Mesenchymal stem cell (in vitro differentiated cells and primary cell): ENCODE measurements around the gene RIIAD1.

Experiments
- DNase-seq: peaks from one replicate; pipeline ENCODE4 v3.0.0-alpha.2; 2013
- H2AFZ ChIP-seq: one replicate; pipeline ENCODE4 v1.6.1; 2013; ENCODE audit warnings: low read depth, mild to moderate bottlenecking, control low read depth, inconsistent platforms, low read length, moderate library complexity
- H2AK5ac ChIP-seq: 2 replicates; pipeline ENCODE4 v1.6.1; 2013; ENCODE audit warnings: low read length, moderate library complexity, mild to moderate bottlenecking, inconsistent platforms; ENCODE audit not compliant: severe bottlenecking
- H2BK120ac ChIP-seq: one replicate; pipeline ENCODE4 v1.6.1; 2013; ENCODE audit warnings: low read depth, mild to moderate bottlenecking, inconsistent platforms, low read length, moderate library complexity
- H2BK12ac ChIP-seq, 2 experiments: one replicate each; pipeline ENCODE4 v1.6.1; 2013; ENCODE audit warnings: inconsistent platforms in 2 of 2, low read length in 2 of 2, mild to moderate bottlenecking in 2 of 2, moderate library complexity in 2 of 2, control low read depth in 1 of 2
- H2BK15ac ChIP-seq: one replicate; pipeline ENCODE4 v1.6.1; 2013; ENCODE audit warnings: mild to moderate bottlenecking, low read depth, inconsistent platforms; ENCODE audit not compliant: poor library complexity, severe bottlenecking
- H2BK5ac ChIP-seq: 2 replicates; pipeline ENCODE4 v1.6.1; 2013; ENCODE audit warnings: low read depth, mild to moderate bottlenecking, low read length, control low read depth, inconsistent platforms; ENCODE audit not compliant: poor library complexity, severe bottlenecking
- H3K14ac ChIP-seq, 2 experiments: one replicate each; pipeline ENCODE4 v1.6.1; 2013; ENCODE audit warnings: inconsistent platforms in 2 of 2, low read length in 2 of 2, control low read depth in 1 of 2, mild to moderate bottlenecking in 1 of 2, moderate library complexity in 1 of 2
- H3K18ac ChIP-seq, 2 experiments: one replicate each; pipeline ENCODE4 v1.6.1; 2013; ENCODE audit warnings: inconsistent platforms in 2 of 2, low read length in 2 of 2, control low read depth in 1 of 2, low read depth in 1 of 2, mild to moderate bottlenecking in 1 of 2
- H3K23ac ChIP-seq, 2 experiments: one replicate each; pipeline ENCODE4 v1.6.1; 2013; ENCODE audit warnings: inconsistent platforms in 2 of 2, low read length in 2 of 2, mild to moderate bottlenecking in 2 of 2, moderate library complexity in 2 of 2, control low read depth in 1 of 2
- H3K27ac ChIP-seq: 2 replicates; pipeline ENCODE4 v1.5.1; 2013; ENCODE audit warnings: mild to moderate bottlenecking, moderate library complexity, low read length, control low read depth, inconsistent platforms; ENCODE audit not compliant: poor library complexity, severe bottlenecking
- H3K27me3 ChIP-seq, 2 experiments: 2 replicates each; pipeline versions ENCODE4 v1.6.1 to v1.7.0; 2013; ENCODE audit warnings: low read length in 2 of 2, mild to moderate bottlenecking in 2 of 2, moderate library complexity in 2 of 2, control low read depth in 1 of 2, inconsistent platforms in 1 of 2; ENCODE audit not compliant: control insufficient read depth in 1 of 2, insufficient read depth in 1 of 2
- H3K36me3 ChIP-seq, 2 experiments: 2 replicates each; pipeline versions ENCODE4 v1.6.1 to v1.7.0; 2013; ENCODE audit warnings: low read length in 2 of 2, control low read depth in 1 of 2, inconsistent platforms in 1 of 2, low read depth in 1 of 2, mild to moderate bottlenecking in 1 of 2; ENCODE audit not compliant: insufficient read depth in 2 of 2, control insufficient read depth in 1 of 2
- H3K4ac ChIP-seq, 2 experiments: one replicate each; pipeline ENCODE4 v1.6.1; 2013; ENCODE audit warnings: inconsistent platforms in 2 of 2, low read length in 2 of 2, mild to moderate bottlenecking in 2 of 2, moderate library complexity in 2 of 2, control low read depth in 1 of 2, low read depth in 1 of 2
- H3K4me1 ChIP-seq: 2 replicates; pipeline ENCODE4 v1.6.1; 2013; ENCODE audit warnings: low read depth, low read length, control low read depth; ENCODE audit not compliant: control insufficient read depth, insufficient read depth
- H3K4me2 ChIP-seq: 2 replicates; pipeline ENCODE4 v1.6.1; 2013; ENCODE audit warnings: low read length, mild to moderate bottlenecking, inconsistent platforms; ENCODE audit not compliant: poor library complexity, severe bottlenecking
- H3K4me3 ChIP-seq, 2 experiments: 2 replicates each; pipeline versions ENCODE4 v1.5.1 to v1.7.0; 2013; ENCODE audit warnings: low read length in 2 of 2, mild to moderate bottlenecking in 2 of 2, control low read depth in 1 of 2, low read depth in 1 of 2; ENCODE audit not compliant: insufficient read depth in 1 of 2
- H3K79me1 ChIP-seq: replicated peaks from 2 replicates; pipeline ENCODE4 v1.6.1; 2013; ENCODE audit warnings: mild to moderate bottlenecking, control low read depth, low read length, inconsistent platforms; ENCODE audit not compliant: poor library complexity, severe bottlenecking
- H3K9ac ChIP-seq: 2 replicates; pipeline ENCODE4 v1.7.0; 2013; ENCODE audit warnings: mild to moderate bottlenecking, low read length, moderate library complexity
- H3K9me3 ChIP-seq: 2 replicates; pipeline ENCODE4 v1.7.0; 2013; ENCODE audit warnings: mild to moderate bottlenecking, low read length; ENCODE audit not compliant: control insufficient read depth
- H4K8ac ChIP-seq: one replicate; pipeline ENCODE4 v1.6.1; 2013; ENCODE audit warnings: inconsistent platforms, mild to moderate bottlenecking, low read length, moderate library complexity
- H4K91ac ChIP-seq: one replicate; pipeline ENCODE4 v1.6.1; 2013; ENCODE audit warnings: mild to moderate bottlenecking, low read length, inconsistent platforms
- WGBS: methylation state at CpG from one replicate; pipeline ENCODE4 v1.1.7; 2013; ENCODE audit warnings: mixed read lengths; 5-methylcytosine and 5-hydroxymethylcytosine counted together

The RIIAD1 gene

GRCh38 chr1:151702936-151703335 is 18.4 kb upstream of the RIIAD1 start:
- H3K27ac ChIP-seq: no peak overlapping the region
- no peak overlapping the region for H2BK120ac ChIP-seq
- no peak overlapping the region for H3K4ac ChIP-seq
- H3K36me3 ChIP-seq: peaks cover 16 to 42% of the 10 kb centered on the region in 2 experiments
- H3K9me3 ChIP-seq: no peaks in the 10 kb centered on the region
- H3K4me1 ChIP-seq: peaks cover 2% of the 10 kb centered on the region
- H3K18ac ChIP-seq: no peak overlapping the region
- H3K27me3 ChIP-seq: peaks cover 0 to 5% of the 10 kb centered on the region in 2 experiments
- H3K14ac ChIP-seq: no peak overlapping the region
- H3K4me3 ChIP-seq: no peak overlapping the region
- H3K9ac ChIP-seq: no peak overlapping the region
- no peak overlapping the region for H2AFZ ChIP-seq
- no peak overlapping the region for H3K23ac ChIP-seq
- H2BK5ac ChIP-seq: no peak overlapping the region
- WGBS: 76% methylated on average over 8 of the region's 8 CpGs
- no peak overlapping the region for H2AK5ac ChIP-seq
- no peak for DNase-seq
- no peak overlapping the region for H4K91ac ChIP-seq
- no peak overlapping the region for H3K4me2 ChIP-seq
- no peak overlapping the region for H2BK12ac ChIP-seq
- no peak overlapping the region for H4K8ac ChIP-seq
- no peak overlapping the region for H2BK15ac ChIP-seq
- no peaks in the 10 kb centered on the region for H3K79me1 ChIP-seq

DNA sequence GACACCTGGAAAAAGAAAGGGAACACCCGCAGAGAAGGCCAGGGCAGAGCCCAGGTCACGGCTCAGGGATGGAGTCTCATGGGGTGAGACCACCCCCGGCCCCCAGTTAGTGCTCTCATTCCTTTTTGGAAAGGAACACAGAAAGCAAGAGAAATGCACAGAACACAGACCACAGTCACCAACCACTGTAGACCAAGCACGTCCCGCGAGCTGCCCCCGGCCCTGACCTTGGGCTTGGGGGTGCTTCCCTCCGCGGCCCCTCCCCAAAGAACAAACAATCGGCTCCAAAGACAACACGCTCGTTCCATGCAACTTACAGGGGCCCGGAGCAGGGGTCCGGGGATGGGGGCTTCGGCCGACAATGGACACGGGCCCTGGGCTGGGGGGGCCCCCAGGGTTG is 17.5 kb upstream of the RIIAD1 start:
- Histone ChIP-seq H2AFZ (no peak overlapping the region), H4K8ac (no peak overlapping the region), H3K18ac (no peak overlapping the region), H2BK5ac (no peak overlapping the region), H3K4me2 (no peak overlapping the region), H3K4me1 (peaks cover 2% of the 10 kb centered on the region), H3K36me3 (peaks cover 13 to 33% of the 10 kb centered on the region in 2 experiments), H3K27ac (no peak overlapping the region), H4K91ac (no peak overlapping the region), H3K27me3 (peaks cover 0 to 12% of the 10 kb centered on the region in 2 experiments), H3K4ac (no peak overlapping the region), H3K79me1 (no peaks in the 10 kb centered on the region), H3K9me3 (no peaks in the 10 kb centered on the region), H2BK120ac (no peak overlapping the region), H2BK15ac (no peak overlapping the region), H3K14ac (no peak overlapping the region), H3K9ac (no peak overlapping the region), H2BK12ac (no peak overlapping the region), H3K23ac (no peak overlapping the region), H3K4me3 (no peak overlapping the region), H2AK5ac (no peak overlapping the region)
- 95% methylated on average over 17 of the region's 17 CpGs for WGBS
- no peak for DNase-seq

- Histone ChIP-seq H4K91ac (no peak overlapping the region), H2BK15ac (no peak overlapping the region), H4K8ac (no peak overlapping the region), H3K18ac (no peak overlapping the region), H3K27me3 (peaks cover 0 to 14% of the 10 kb centered on the region in 2 experiments), H2AK5ac (no peak overlapping the region), H3K23ac (no peak overlapping the region), H2BK5ac (no peak overlapping the region), H3K4me3 (no peak overlapping the region), H3K36me3 (peaks cover 10 to 28% of the 10 kb centered on the region in 2 experiments), H2BK120ac (no peak overlapping the region), H3K27ac (no peak overlapping the region), H3K4me1 (peaks cover 2% of the 10 kb centered on the region), H2AFZ (no peak overlapping the region), H3K4ac (no peak overlapping the region), H3K4me2 (no peak overlapping the region), H3K9me3 (no peaks in the 10 kb centered on the region), H3K14ac (no peak overlapping the region), H2BK12ac (no peak overlapping the region), H3K79me1 (no peaks in the 10 kb centered on the region), H3K9ac (no peak overlapping the region)
- DNase-seq: no peak
- whole genome bisulfite sequencing: 84% methylated on average over 4 of the region's 4 CpGs
Observed at GRCh38 chr1:151704246-151704645, 17.1 kb upstream of the RIIAD1 start.

DNA sequence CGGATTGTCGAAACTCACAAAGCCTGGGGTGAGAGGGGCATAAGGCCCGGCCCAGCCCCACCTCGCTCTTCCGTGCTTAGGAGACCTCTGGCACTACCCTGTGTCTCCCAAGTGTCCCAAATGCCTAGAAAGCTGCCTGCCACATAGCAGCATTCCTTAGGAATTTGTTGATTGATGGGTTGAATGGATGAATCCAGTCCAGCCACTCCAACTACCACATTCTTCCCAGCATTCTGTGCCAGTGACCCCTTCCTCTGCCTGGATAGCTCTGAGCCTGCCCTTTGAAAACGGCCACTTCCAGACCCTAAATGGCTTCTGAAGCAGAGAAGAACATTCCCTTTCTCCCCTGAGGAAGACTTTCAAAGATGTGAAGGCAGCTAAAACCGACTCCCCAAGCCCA is 16.2 kb upstream of the RIIAD1 start:
- no peak overlapping the region for H3K9ac ChIP-seq
- 88% methylated on average over 5 of the region's 7 CpGs for WGBS
- H4K91ac ChIP-seq: no peak overlapping the region
- no peak overlapping the region for H3K4ac ChIP-seq
- H4K8ac ChIP-seq: no peak overlapping the region
- H3K79me1 ChIP-seq: no peaks in the 10 kb centered on the region
- H2AK5ac ChIP-seq: no peak overlapping the region
- H3K14ac ChIP-seq: no peak overlapping the region
- no peak overlapping the region for H2AFZ ChIP-seq
- H2BK12ac ChIP-seq: no peak overlapping the region
- DNase-seq: no peak
- peaks cover 7 to 19% of the 10 kb centered on the region in 2 experiments for H3K36me3 ChIP-seq
- H2BK15ac ChIP-seq: no peak overlapping the region
- H3K18ac ChIP-seq: no peak overlapping the region
- H3K4me3 ChIP-seq: no peak overlapping the region
- peaks cover 0 to 23% of the 10 kb centered on the region in 2 experiments for H3K27me3 ChIP-seq
- H3K23ac ChIP-seq: no peak overlapping the region
- H3K27ac ChIP-seq: no peak overlapping the region
- H3K4me2 ChIP-seq: no peak overlapping the region
- H2BK5ac ChIP-seq: no peak overlapping the region
- H2BK120ac ChIP-seq: no peak overlapping the region
- no peaks in the 10 kb centered on the region for H3K9me3 ChIP-seq
- H3K4me1 ChIP-seq: peaks cover 2% of the 10 kb centered on the region
